ENCODE measurements around the gene SCFD2.

Gene SCFD2

GRCh38 chr4:52866734-52867133 is 499.1 kb downstream of the SCFD2 start:
- H3K4me1 ChIP-seq (ENCODE audit: low read length) = no peaks in the 10 kb centered on the region

GRCh38 chr4:52865300-52865699 is 500.6 kb downstream of the SCFD2 start:
- Histone ChIP-seq H3K4me1 (ENCODE audit: low read length) (no peaks in the 10 kb centered on the region), H3K9me3 (ENCODE audit: insufficient read depth, low read length) (no peaks in the 10 kb centered on the region), H3K36me3 (replicated peaks; ENCODE audit: low read depth, low read length) (no peaks in the 10 kb centered on the region), H3K27ac (ENCODE audit: low read length) (no peak overlapping the region), H3K27me3 (ENCODE audit: low read depth, low read length) (no peaks in the 10 kb centered on the region), H3K4me2 (ENCODE audit: low read length) (no peak overlapping the region), H2AFZ (ENCODE audit: low read depth, low read length) (no peak overlapping the region), H4K20me1 (ENCODE audit: insufficient read depth, low read length) (no peaks in the 10 kb centered on the region), H3K79me2 (ENCODE audit: low read length) (no peaks in the 10 kb centered on the region), H3K4me3 (ENCODE audit: low read length) (no peak overlapping the region), H3K9ac (ENCODE audit: low read length) (no peak overlapping the region)
- TF ChIP-seq, protein P1, sequence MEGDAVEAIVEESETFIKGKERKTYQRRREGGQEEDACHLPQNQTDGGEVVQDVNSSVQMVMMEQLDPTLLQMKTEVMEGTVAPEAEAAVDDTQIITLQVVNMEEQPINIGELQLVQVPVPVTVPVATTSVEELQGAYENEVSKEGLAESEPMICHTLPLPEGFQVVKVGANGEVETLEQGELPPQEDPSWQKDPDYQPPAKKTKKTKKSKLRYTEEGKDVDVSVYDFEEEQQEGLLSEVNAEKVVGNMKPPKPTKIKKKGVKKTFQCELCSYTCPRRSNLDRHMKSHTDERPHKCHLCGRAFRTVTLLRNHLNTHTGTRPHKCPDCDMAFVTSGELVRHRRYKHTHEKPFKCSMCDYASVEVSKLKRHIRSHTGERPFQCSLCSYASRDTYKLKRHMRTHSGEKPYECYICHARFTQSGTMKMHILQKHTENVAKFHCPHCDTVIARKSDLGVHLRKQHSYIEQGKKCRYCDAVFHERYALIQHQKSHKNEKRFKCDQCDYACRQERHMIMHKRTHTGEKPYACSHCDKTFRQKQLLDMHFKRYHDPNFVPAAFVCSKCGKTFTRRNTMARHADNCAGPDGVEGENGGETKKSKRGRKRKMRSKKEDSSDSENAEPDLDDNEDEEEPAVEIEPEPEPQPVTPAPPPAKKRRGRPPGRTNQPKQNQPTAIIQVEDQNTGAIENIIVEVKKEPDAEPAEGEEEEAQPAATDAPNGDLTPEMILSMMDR (IDR thresholded peaks at IDR 0.05; ENCODE audit: low read depth, low read length) = no peak
- no peak for TF ChIP-seq EZH2phosphoT487 (IDR thresholded peaks at IDR 0.05; ENCODE audit: low read depth)

More at GRCh38 chr4:52866734-52867133, 499.1 kb downstream of the SCFD2 start:
- no peaks in the 10 kb centered on the region for H3K79me2 ChIP-seq (ENCODE audit: low read length)
- H3K4me2 ChIP-seq (ENCODE audit: low read length) = no peak overlapping the region
- H3K27me3 ChIP-seq (ENCODE audit: low read depth, low read length) = no peaks in the 10 kb centered on the region
- H3K9ac ChIP-seq (ENCODE audit: low read length) = no peak overlapping the region
- no peak overlapping the region for H2AFZ ChIP-seq (ENCODE audit: low read depth, low read length)
- no peak overlapping the region for H3K27ac ChIP-seq (ENCODE audit: low read length)
- H3K4me3 ChIP-seq (ENCODE audit: low read length) = no peak overlapping the region
- TF ChIP-seq EZH2phosphoT487 (IDR thresholded peaks at IDR 0.05; ENCODE audit: low read depth) = no peak
- TF ChIP-seq, protein P1 (IDR thresholded peaks at IDR 0.05; ENCODE audit: low read depth, low read length) = no peak
- no peaks in the 10 kb centered on the region for H4K20me1 ChIP-seq (ENCODE audit: insufficient read depth, low read length)
- H3K36me3 ChIP-seq (replicated peaks; ENCODE audit: low read depth, low read length) = no peaks in the 10 kb centered on the region
- no peaks in the 10 kb centered on the region for H3K9me3 ChIP-seq (ENCODE audit: insufficient read depth, low read length)

DNA sequence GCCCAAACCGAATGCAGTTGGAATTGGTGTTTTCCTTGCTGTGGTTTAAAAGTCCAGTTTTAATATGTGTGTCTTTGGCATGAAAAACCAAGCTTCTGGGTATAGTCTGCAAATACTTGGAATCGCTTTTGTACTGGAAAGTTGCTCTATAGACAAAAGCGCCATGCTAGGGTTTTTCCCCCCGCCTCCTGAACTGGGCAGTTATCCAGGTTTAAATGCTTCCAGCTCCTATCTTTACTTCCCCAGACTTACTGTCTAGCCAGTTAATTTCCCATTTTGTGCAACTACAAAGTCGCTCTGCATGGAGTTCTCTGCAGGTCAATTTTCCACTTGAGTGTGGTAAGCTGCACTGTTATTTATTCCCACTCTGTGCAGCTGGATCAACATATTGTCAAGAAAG is 501.1 kb downstream of the SCFD2 start:
- Histone ChIP-seq H4K20me1 (ENCODE audit: insufficient read depth, low read length) (no peaks in the 10 kb centered on the region), H3K9ac (ENCODE audit: low read length) (no peak overlapping the region), H2AFZ (ENCODE audit: low read depth, low read length) (no peak overlapping the region), H3K9me3 (ENCODE audit: insufficient read depth, low read length) (no peaks in the 10 kb centered on the region), H3K27me3 (ENCODE audit: low read depth, low read length) (no peaks in the 10 kb centered on the region), H3K27ac (ENCODE audit: low read length) (no peak overlapping the region), H3K36me3 (replicated peaks; ENCODE audit: low read depth, low read length) (no peaks in the 10 kb centered on the region), H3K79me2 (ENCODE audit: low read length) (no peaks in the 10 kb centered on the region), H3K4me3 (ENCODE audit: low read length) (no peak overlapping the region), H3K4me1 (ENCODE audit: low read length) (no peaks in the 10 kb centered on the region), H3K4me2 (ENCODE audit: low read length) (no peak overlapping the region)
- TF ChIP-seq, protein P1 (IDR thresholded peaks at IDR 0.05; ENCODE audit: low read depth, low read length) = no peak
- TF ChIP-seq EZH2phosphoT487 (IDR thresholded peaks at IDR 0.05; ENCODE audit: low read depth) = no peak

GRCh38 chr4:52863324-52863723 is 502.5 kb downstream of the SCFD2 start:
- Histone ChIP-seq H3K9ac (ENCODE audit: low read length) (no peak overlapping the region), H3K27ac (ENCODE audit: low read length) (no peak overlapping the region)

More at GRCh38 chr4:52863324-52863723, 502.5 kb downstream of the SCFD2 start:
- Histone ChIP-seq H4K20me1 (ENCODE audit: insufficient read depth, low read length) (no peaks in the 10 kb centered on the region), H3K9me3 (ENCODE audit: insufficient read depth, low read length) (0 out of 2 replicates have a peak, but pooled peaks cover 2% of the 10 kb centered on the region), H3K36me3 (replicated peaks; ENCODE audit: low read depth, low read length) (no peaks in the 10 kb centered on the region), H3K79me2 (ENCODE audit: low read length) (no peaks in the 10 kb centered on the region), H3K4me2 (ENCODE audit: low read length) (no peak overlapping the region), H3K4me3 (ENCODE audit: low read length) (no peak overlapping the region), H3K4me1 (ENCODE audit: low read length) (no peaks in the 10 kb centered on the region), H3K27me3 (ENCODE audit: low read depth, low read length) (no peaks in the 10 kb centered on the region), H2AFZ (ENCODE audit: low read depth, low read length) (no peak overlapping the region)
- TF ChIP-seq, protein P1 (IDR thresholded peaks at IDR 0.05; ENCODE audit: low read depth, low read length) = no peak
- TF ChIP-seq EZH2phosphoT487 (IDR thresholded peaks at IDR 0.05; ENCODE audit: low read depth) = no peak
